Measurements from ENCODE around the gene CRACR2A. TPM values are rescaled to one million over a fixed set of nuclear protein-coding genes. Genes with fewer than 3 reads are reported as not detected.

Gene CRACR2A
- total and polyA plus RNA-seq, 2 of the 8 experiments (the other 6 are each of a cell fraction or from before 2014, with no cell fraction given): 0.85 to 3.2 TPM

DNA sequence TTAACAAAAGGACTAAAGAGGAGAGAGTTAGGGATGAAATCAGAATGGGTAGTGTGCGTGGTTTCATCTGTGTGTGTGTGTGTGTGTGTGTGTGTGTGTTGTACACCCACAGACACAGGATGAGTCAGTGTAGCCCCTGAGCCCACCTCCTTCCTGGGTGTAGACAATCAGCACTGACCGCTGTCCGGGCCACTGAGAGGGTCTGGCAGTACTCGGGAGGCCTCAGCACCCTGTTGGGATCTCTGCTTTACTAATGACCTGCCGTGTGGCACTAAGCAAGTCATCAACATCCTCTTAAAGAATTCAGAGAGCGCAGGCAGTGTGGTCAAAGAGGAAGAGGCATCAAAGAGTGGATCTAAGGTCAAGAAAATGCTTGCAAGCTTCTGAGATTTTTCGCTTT is 149.3 kb downstream of the CRACR2A start (continued):
- no peak for TF ChIP-seq GABPA (IDR thresholded peaks at IDR 0.05; ENCODE audit: borderline replicate concordance, insufficient read depth, low read length)
- TF ChIP-seq RXRA (IDR thresholded peaks at IDR 0.05; ENCODE audit: insufficient read depth, low read depth, low read length): no peak
- no peak for TF ChIP-seq SRF (IDR thresholded peaks at IDR 0.05; ENCODE audit: low read depth, low read length)
- TF ChIP-seq KDM1A (IDR thresholded peaks at IDR 0.05; ENCODE audit: borderline replicate concordance, low read length): no peak
- TF ChIP-seq, protein P1, sequence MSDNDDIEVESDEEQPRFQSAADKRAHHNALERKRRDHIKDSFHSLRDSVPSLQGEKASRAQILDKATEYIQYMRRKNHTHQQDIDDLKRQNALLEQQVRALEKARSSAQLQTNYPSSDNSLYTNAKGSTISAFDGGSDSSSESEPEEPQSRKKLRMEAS (IDR thresholded peaks at IDR 0.05): no peak
